Adrenal gland (tissue), 12 donors: ENCODE results near the gene NEGR1. TPM values are rescaled to one million over a fixed set of nuclear protein-coding genes. Genes with fewer than 3 reads are reported as not detected.

Experiments
- DNase-seq, 7 donors: peaks; one replicate each; pipeline ENCODE4 v3.0.0-alpha.2; 2019 to 2020
- H3K27ac ChIP-seq, 5 donors: fragments of 200-600 bp; sonication (generic) in 4 of 5; 1 replicate in 3 of 5; 2 replicates in 2 of 5; pipeline versions ENCODE4 v1.5.1 to v1.8.0; 2016 to 2020; ENCODE audit warnings: mild to moderate bottlenecking in 1 of 5
- H3K27me3 ChIP-seq: fragments of 200-600 bp; 2 replicates; pipeline ENCODE4 v1.8.0; 2021
- H3K36me3 ChIP-seq, 2 donors: fragments of 200-600 bp; replicated peaks in 1 of 2; 1 replicate in 1 of 2; 2 replicates in 1 of 2; pipeline versions ENCODE4 v1.5.1 to v1.8.0; 2018 to 2022
- H3K4me1 ChIP-seq, 2 donors: fragments of 200-600 bp; replicated peaks in 1 of 2; 1 replicate in 1 of 2; 2 replicates in 1 of 2; pipeline versions ENCODE4 v1.5.1 to v1.8.0; 2018 to 2021
- H3K4me3 ChIP-seq, 4 donors: fragments of 200-600 bp; sonication (generic) in 3 of 4; one replicate each; pipeline ENCODE4 v1.5.1; 2016 to 2018
- H3K9me3 ChIP-seq, 3 donors: fragments of 200-600 bp; sonication (generic) in 1 of 3; replicated peaks in 1 of 3; 1 replicate in 2 of 3; 2 replicates in 1 of 3; pipeline versions ENCODE4 v1.5.1 to v1.8.0; 2016 to 2021
- POLR2A ChIP-seq, 2 donors: fragments of 450-650 bp; IDR thresholded peaks; one replicate each; pipeline ENCODE4 v1.6.1; 2017; ENCODE audit warnings: antibody characterized with exemption in 2 of 2, mild to moderate bottlenecking in 2 of 2, moderate library complexity in 1 of 2
- WGBS, 4 donors: extraction: QIAGEN DNeasy Blood & Tissue Kit in 2 of 4; methylation state at CpG; one replicate each; pipeline versions ENCODE4 v1.1.5 to v1.1.7; 2013 to 2017; 5-methylcytosine and 5-hydroxymethylcytosine counted together
- intact Hi-C, 2 donors: fragments of 100-400 bp; cut with DNase I; formaldehyde crosslinking; loops; one replicate each; pipeline versions ENCODE4 v1.14.1 to v1.15.0; 2022 to 2023
- polyA plus RNA-seq, 3 donors: library from polyadenylated mRNA; stranded (reverse); fragments of 200-250 nt in 2 of 3; fragments of 350-450 nt in 1 of 3; fragmentation: Illumina TruSeq in 1 of 3; extraction: RNeasy Lipid Tissue Mini Kit (QIAGEN cat#74804) in 1 of 3; gene quantifications; one replicate each; pipeline ENCODE4 v1.2.3, GENCODE V29; 2013 to 2014
- total RNA-seq, 9 donors: library from RNA; depleted of rRNA in 4 of 9; stranded (reverse); fragments of >200 nt in 4 of 9; fragments of 120-200 nt in 1 of 9; fragmentation: NEBNext Ultra II Directional in 1 of 9; extraction: Animal tissue kit (Norgen Biotek cat#: 25700) in 1 of 9; gene quantifications; one replicate each; pipeline versions ENCODE4 v1.1.0 to v1.2.4, GENCODE V29; 2013 to 2023
- TF ChIP-seq, protein P1 (sequence below), 6 experiments: fragments of 450-650 bp in 4 of 6; fragments of 200-600 bp in 2 of 6; sonication (generic) in 1 of 6; IDR thresholded peaks; 1 replicate in 5 of 6; 2 replicates in 1 of 6; pipeline versions ENCODE4 v1.5.1 to v1.8.0; 2016 to 2021; ENCODE audit warnings: antibody characterized with exemption in 6 of 6, mild to moderate bottlenecking in 2 of 6, moderate library complexity in 1 of 6
- donor health status: healthy with polysubstance abuse.
- donor health status: Bipolar disorder and iron deficiency.
- donor health status: DM: yes; HTN: yes; CAD: no.
- donor health status: DM: no; HTN: no; CAD: no.
- donor health status: DM: no; HTN: no; CAD: no.
- donor health status: DM: yes; HTN: yes; CAD: no.

NEGR1 gene
- total and polyA plus RNA-seq, 12 donors: 1.1 to 7.4 (median 4.0) TPM

DNA sequence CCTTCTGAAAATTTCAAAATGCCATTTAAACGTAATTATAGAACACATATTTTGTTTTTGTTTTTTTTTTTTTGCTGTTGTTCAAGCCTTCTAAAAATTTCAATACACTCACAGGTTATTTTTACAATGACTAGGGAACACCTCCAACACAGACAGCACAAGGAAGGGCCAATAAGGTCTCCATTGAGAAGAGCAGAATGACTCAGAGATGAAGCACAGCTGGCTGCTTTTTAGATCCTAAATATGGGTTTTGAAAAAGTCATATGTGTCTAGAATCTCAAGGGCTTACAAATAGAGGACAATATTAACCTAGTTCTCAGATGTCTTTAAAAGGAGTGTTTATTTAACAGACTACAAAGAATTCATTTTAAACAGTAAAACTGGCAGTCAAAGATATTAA lies 104.6 kb downstream of the NEGR1 start:
- WGBS, 4 donors: 59 to 78% (median 68%) methylated on average over 1 of the region's 1 CpG
- Histone ChIP-seq H3K4me3 (no peak overlapping the region), H3K9me3 (no peaks in the 10 kb centered on the region), H3K36me3 (no peaks in the 10 kb centered on the region), H3K4me1 (no peaks in the 10 kb centered on the region), H3K27ac (no peak overlapping the region), H3K27me3 (no peaks in the 10 kb centered on the region)
- TF ChIP-seq, protein P1, sequence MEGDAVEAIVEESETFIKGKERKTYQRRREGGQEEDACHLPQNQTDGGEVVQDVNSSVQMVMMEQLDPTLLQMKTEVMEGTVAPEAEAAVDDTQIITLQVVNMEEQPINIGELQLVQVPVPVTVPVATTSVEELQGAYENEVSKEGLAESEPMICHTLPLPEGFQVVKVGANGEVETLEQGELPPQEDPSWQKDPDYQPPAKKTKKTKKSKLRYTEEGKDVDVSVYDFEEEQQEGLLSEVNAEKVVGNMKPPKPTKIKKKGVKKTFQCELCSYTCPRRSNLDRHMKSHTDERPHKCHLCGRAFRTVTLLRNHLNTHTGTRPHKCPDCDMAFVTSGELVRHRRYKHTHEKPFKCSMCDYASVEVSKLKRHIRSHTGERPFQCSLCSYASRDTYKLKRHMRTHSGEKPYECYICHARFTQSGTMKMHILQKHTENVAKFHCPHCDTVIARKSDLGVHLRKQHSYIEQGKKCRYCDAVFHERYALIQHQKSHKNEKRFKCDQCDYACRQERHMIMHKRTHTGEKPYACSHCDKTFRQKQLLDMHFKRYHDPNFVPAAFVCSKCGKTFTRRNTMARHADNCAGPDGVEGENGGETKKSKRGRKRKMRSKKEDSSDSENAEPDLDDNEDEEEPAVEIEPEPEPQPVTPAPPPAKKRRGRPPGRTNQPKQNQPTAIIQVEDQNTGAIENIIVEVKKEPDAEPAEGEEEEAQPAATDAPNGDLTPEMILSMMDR (IDR thresholded peaks at IDR 0.05): no peak
- no peak for TF ChIP-seq POLR2A (IDR thresholded peaks at IDR 0.05)
- no peak for DNase-seq
- intact Hi-C loops: no loop called here

DNA sequence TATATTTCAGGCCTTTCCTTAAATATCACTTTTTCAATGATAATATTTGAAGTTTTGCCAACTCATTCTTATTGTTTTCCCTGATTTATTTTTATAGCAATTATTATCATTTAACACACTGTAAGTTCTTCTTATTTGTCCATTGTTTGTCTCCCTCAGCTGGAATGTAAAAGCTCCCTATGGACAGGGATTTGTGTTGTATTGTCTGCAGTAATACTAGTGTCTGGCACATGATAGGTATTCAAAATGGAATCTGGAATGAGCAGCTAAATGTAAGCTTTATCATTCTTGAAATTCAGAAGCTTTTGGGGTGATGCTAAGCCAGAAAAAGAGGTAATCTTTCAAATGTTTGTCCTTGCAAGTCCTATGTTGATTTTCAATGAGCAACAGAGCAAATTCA lies 112.1 kb downstream of the NEGR1 start:
- Histone ChIP-seq H3K27ac (no peak overlapping the region), H3K4me1 (no peaks in the 10 kb centered on the region), H3K9me3 (no peaks in the 10 kb centered on the region), H3K36me3 (no peaks in the 10 kb centered on the region), H3K27me3 (no peaks in the 10 kb centered on the region), H3K4me3 (no peak overlapping the region)
- DNase-seq: no peak
- intact Hi-C loops: no loop called here
- TF ChIP-seq POLR2A (IDR thresholded peaks at IDR 0.05): no peak
- TF ChIP-seq, protein P1 (IDR thresholded peaks at IDR 0.05): no peak

- intact Hi-C loops: no loop called here
- no peak for DNase-seq
- 69 to 84% (median 77%) methylated on average over 2 of the region's 2 CpGs for WGBS, 4 donors
- TF ChIP-seq, protein P1 (IDR thresholded peaks at IDR 0.05): no peak
- TF ChIP-seq POLR2A (IDR thresholded peaks at IDR 0.05): no peak
- H3K27ac ChIP-seq: no peak overlapping the region
- H3K4me3 ChIP-seq: no peak overlapping the region
- H3K27me3 ChIP-seq: no peaks in the 10 kb centered on the region
- no peaks in the 10 kb centered on the region for H3K36me3 ChIP-seq
- no peaks in the 10 kb centered on the region for H3K4me1 ChIP-seq
- H3K9me3 ChIP-seq: no peaks in the 10 kb centered on the region
Measured at GRCh38 chr1:72166426-72166825, 115.9 kb downstream of the NEGR1 start.

DNA sequence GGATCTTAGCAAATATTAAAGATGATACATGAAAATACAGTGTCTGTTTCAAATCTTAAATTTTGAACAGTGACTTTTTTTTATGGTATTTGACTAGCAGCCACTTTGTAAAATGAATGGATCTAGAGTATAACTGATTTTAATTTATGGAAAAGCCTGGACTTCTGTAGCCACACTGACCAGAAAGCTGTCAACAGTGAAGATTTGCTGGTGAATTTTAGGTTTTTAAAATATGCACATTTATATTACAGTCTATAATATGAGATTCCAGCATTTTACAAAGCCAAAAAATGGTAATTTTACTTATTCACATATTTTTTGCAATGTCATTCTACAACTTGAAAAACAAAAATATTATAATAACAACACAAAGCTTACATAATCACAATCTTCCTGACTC lies 131.8 kb downstream of the NEGR1 start:
- intact Hi-C loops: no loop called here
- no peaks in the 10 kb centered on the region for H3K27me3 ChIP-seq
- no peak for DNase-seq
- H3K27ac ChIP-seq: no peak overlapping the region
- TF ChIP-seq, protein P1 (IDR thresholded peaks at IDR 0.05): no peak
- TF ChIP-seq POLR2A (IDR thresholded peaks at IDR 0.05): no peak
- no peak overlapping the region for H3K4me3 ChIP-seq
- no peaks in the 10 kb centered on the region for H3K4me1 ChIP-seq
- H3K36me3 ChIP-seq: no peaks in the 10 kb centered on the region
- H3K9me3 ChIP-seq: no peaks in the 10 kb centered on the region
